Measurements from ENCODE around the gene GLRA1. TPM values are rescaled to one million over a fixed set of nuclear protein-coding genes. Genes with fewer than 3 reads are reported as not detected.

The GLRA1 gene
- total and polyA plus RNA-seq, 4 donors: not detected

- H3K4me3 ChIP-seq (ENCODE audit: low read depth in 1 of 3, low read length in 3 of 3): no peak overlapping the region
- H3K9ac ChIP-seq (ENCODE audit: low read depth in 1 of 2, low read length in 2 of 2): no peak overlapping the region
- H3K4me1 ChIP-seq (ENCODE audit: control insufficient read depth in 4 of 4, insufficient read depth in 4 of 4, low read length in 3 of 4): no peaks in the 10 kb centered on the region
- no peak overlapping the region for H3K27ac ChIP-seq (ENCODE audit: low read depth in 1 of 2, low read length in 2 of 2)
- 59% methylated on average over 3 of the region's 3 CpGs for WGBS
- no peak for DNase-seq (ENCODE audit: low spot score)
- peaks cover 0 to 1% (median 0%) of the 10 kb centered on the region in 4 donors for H3K9me3 ChIP-seq (ENCODE audit: control insufficient read depth in 4 of 4, low read length in 3 of 4)
- no peaks in the 10 kb centered on the region for H3K36me3 ChIP-seq (ENCODE audit: control insufficient read depth in 4 of 4, insufficient read depth in 3 of 4, low read depth in 1 of 4, low read length in 3 of 4)
- TF ChIP-seq GABPA (IDR thresholded peaks at IDR 0.05 in 1 of 2, conservative IDR thresholded peaks at IDR 0.05 in 1 of 2) (no peak), FOXA1 (IDR thresholded peaks at IDR 0.05) (no peak), ATF3 (IDR thresholded peaks at IDR 0.05) (no peak), MAX (IDR thresholded peaks at IDR 0.05) (no peak), HNF4A (conservative IDR thresholded peaks at IDR 0.05) (no peak), NR2F2 (IDR thresholded peaks at IDR 0.05) (no peak), SP1 (IDR thresholded peaks at IDR 0.05) (no peak), FOXA2 (IDR thresholded peaks at IDR 0.05) (no peak), EGR1 (IDR thresholded peaks at IDR 0.05; ENCODE audit: low read depth in 2 of 2) (no peak), HNF4G (IDR thresholded peaks at IDR 0.05) (no peak), ZBTB33 (IDR thresholded peaks at IDR 0.05) (no peak), JUND (IDR thresholded peaks at IDR 0.05) (no peak), YY1 (IDR thresholded peaks at IDR 0.05) (no peak), CTCF (IDR thresholded peaks at IDR 0.05; ENCODE audit: low read depth, low read length, missing input control) (no peak), REST (IDR thresholded peaks at IDR 0.05) (no peak)
- peaks cover 0 to 3% (median 0%) of the 10 kb centered on the region in 4 donors for H3K27me3 ChIP-seq (ENCODE audit: control insufficient read depth in 4 of 4, insufficient read depth in 4 of 4, low read length in 3 of 4)
Measured at GRCh38 chr5:151949113-151949512, 24.5 kb upstream of the GLRA1 start.

GRCh38 chr5:151947931-151948608, 23.4 kb upstream of the GLRA1 start:
- no peak overlapping the region for H3K4me3 ChIP-seq (ENCODE audit: low read depth in 1 of 3, low read length in 3 of 3)
- no peak for DNase-seq (ENCODE audit: low spot score)
- no peak overlapping the region for H3K9ac ChIP-seq (ENCODE audit: low read depth in 1 of 2, low read length in 2 of 2)
- H3K27ac ChIP-seq (ENCODE audit: low read depth in 1 of 2, low read length in 2 of 2): no peak overlapping the region
- H3K27me3 ChIP-seq (ENCODE audit: control insufficient read depth in 4 of 4, insufficient read depth in 4 of 4, low read length in 3 of 4): peaks cover 0 to 3% (median 0%) of the 10 kb centered on the region in 4 donors
- 64% methylated on average over 5 of the region's 5 CpGs for WGBS
- no peaks in the 10 kb centered on the region for H3K4me1 ChIP-seq (ENCODE audit: control insufficient read depth in 4 of 4, insufficient read depth in 4 of 4, low read length in 3 of 4)
- H3K9me3 ChIP-seq (ENCODE audit: control insufficient read depth in 4 of 4, low read length in 3 of 4): peaks cover 0 to 1% (median 0%) of the 10 kb centered on the region in 4 donors
- no peaks in the 10 kb centered on the region for H3K36me3 ChIP-seq (ENCODE audit: control insufficient read depth in 4 of 4, insufficient read depth in 3 of 4, low read depth in 1 of 4, low read length in 3 of 4)
- no peak for TF ChIP-seq YY1 (IDR thresholded peaks at IDR 0.05)
- TF ChIP-seq FOXA1 (IDR thresholded peaks at IDR 0.05): no peak
- TF ChIP-seq GABPA (IDR thresholded peaks at IDR 0.05 in 1 of 2, conservative IDR thresholded peaks at IDR 0.05 in 1 of 2): no peak
- TF ChIP-seq NR2F2 (IDR thresholded peaks at IDR 0.05): no peak
- no peak for TF ChIP-seq ZBTB33 (IDR thresholded peaks at IDR 0.05)
- no peak for TF ChIP-seq TAF1 (conservative IDR thresholded peaks at IDR 0.05)
- no peak for TF ChIP-seq HNF4G (IDR thresholded peaks at IDR 0.05)
- TF ChIP-seq CTCF (IDR thresholded peaks at IDR 0.05; ENCODE audit: low read depth, low read length, missing input control): no peak
- no peak for TF ChIP-seq SP1 (IDR thresholded peaks at IDR 0.05)
- TF ChIP-seq HNF4A (conservative IDR thresholded peaks at IDR 0.05): no peak
- TF ChIP-seq RXRA (IDR thresholded peaks at IDR 0.05): no peak
- TF ChIP-seq FOXA2 (IDR thresholded peaks at IDR 0.05): no peak
- TF ChIP-seq ATF3 (IDR thresholded peaks at IDR 0.05): no peak
- no peak for TF ChIP-seq JUND (IDR thresholded peaks at IDR 0.05)

Data from liver (tissue), 9 donors.